ENCODE data around the gene THSD8. TPM values are rescaled to one million over a fixed set of nuclear protein-coding genes. Genes with fewer than 3 reads are reported as not detected.

Gene THSD8
- total and polyA plus RNA-seq, 2 of the 8 experiments (the other 6 are each of a cell fraction or from before 2014, with no cell fraction given), result 8.2 to 42.3 TPM

DNA sequence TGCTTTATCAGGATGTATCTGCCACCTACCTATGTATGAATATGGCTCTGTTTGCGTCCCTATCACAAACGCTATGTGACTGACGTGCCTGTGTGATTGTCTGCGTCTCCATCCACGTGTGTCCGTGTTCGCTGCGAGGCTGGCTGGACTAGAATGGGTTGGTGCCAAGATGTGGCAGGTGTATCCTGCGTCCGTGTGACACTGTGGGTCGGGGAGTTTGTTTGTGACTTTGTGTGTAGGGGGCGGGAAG lies 19.8 kb upstream of the THSD8 start:
- Histone ChIP-seq H3K18ac (ENCODE audit: extremely low read depth, low read length) (peak overlapping the region; percentile 86), H4K8ac (ENCODE audit: extremely low read depth, insufficient read depth, low read length) (peak overlapping the region; percentile 76; the same call in 1 of the 2 replicates), H3K9me3 (ENCODE audit: insufficient read depth in 2 of 2, low read depth in 1 of 2, low read length in 1 of 2) (no peaks in the 10 kb centered on the region), H4K91ac (replicated peaks; ENCODE audit: insufficient read length, low read length) (peak overlapping the region; percentile 37), H3K14ac (ENCODE audit: insufficient read length) (no peak overlapping the region), H3K4ac (replicated peaks; ENCODE audit: insufficient read length, low read depth, low read length) (no peak overlapping the region), H3K4me3 (ENCODE audit: extremely low read depth in 1 of 4, insufficient read depth in 2 of 4, low read depth in 3 of 4, low read length in 4 of 4) (peak overlapping the region; percentile 38 to 77 (median 54); a peak in 7 of 8 replicates), H2BK20ac (ENCODE audit: low read length) (peak overlapping the region; percentile 53; the same call in 1 of the 2 replicates), H3K36me3 (ENCODE audit: control insufficient read depth in 2 of 4, insufficient read depth in 4 of 4, low read length in 3 of 4) (no peaks in the 10 kb centered on the region), H2BK5ac (ENCODE audit: low read depth, low read length) (0 out of 2 replicates have a peak overlapping the region, but pooled peaks have one; percentile 20), H2BK15ac (ENCODE audit: low read length) (peak overlapping the region; percentile 95), H3K23ac (ENCODE audit: insufficient read length) (no peak overlapping the region), H3K79me1 (ENCODE audit: low read depth, low read length) (no peaks in the 10 kb centered on the region; the same call in 1 of the 2 replicates), H2BK120ac (replicated peaks; ENCODE audit: low read depth, low read length) (peak overlapping the region; percentile 4), H2AK5ac (ENCODE audit: low read depth, low read length) (peak overlapping the region; percentile 76; the same call in 1 of the 2 replicates), H2BK12ac (ENCODE audit: low read depth, low read length) (peak overlapping the region; percentile 56), H3K27me3 (replicated peaks in 1 of 4; ENCODE audit: control insufficient read depth in 3 of 4, extremely low read depth in 1 of 4, insufficient read depth in 3 of 4, low read length in 3 of 4) (no peaks in the 10 kb centered on the region), H4K5ac (ENCODE audit: insufficient read length, low read depth, low read length) (peak overlapping the region; percentile 27), H3K27ac (ENCODE audit: low read depth, low read length) (no peak overlapping the region), H4K20me1 (replicated peaks in 1 of 2; ENCODE audit: control insufficient read depth in 1 of 2, insufficient read depth in 2 of 2, low read length in 2 of 2) (peaks cover 0 to 1% of the 10 kb centered on the region in 2 experiments), H3K23me2 (ENCODE audit: low read depth, low read length) (peaks cover 27% of the 10 kb centered on the region; the same call in 1 of the 2 replicates), H3K4me1 (replicated peaks in 1 of 4; ENCODE audit: control insufficient read depth in 3 of 4, insufficient read depth in 4 of 4, low read length in 3 of 4) (peaks cover 13 to 30% (median 19%) of the 10 kb centered on the region in 4 experiments), H3K4me2 (ENCODE audit: insufficient read depth in 1 of 2, low read depth in 2 of 2, low read length in 2 of 2) (peak overlapping the region; percentile 51 to 98), H2AFZ (ENCODE audit: low read length) (no peak overlapping the region), H3K79me2 (ENCODE audit: control insufficient read depth in 1 of 2, insufficient read depth in 2 of 2, low read length in 2 of 2) (no peaks in the 10 kb centered on the region), H3K56ac (replicated peaks; ENCODE audit: insufficient read length, low read depth, low read length) (no peak overlapping the region), H3K9ac (replicated peaks in 1 of 4; ENCODE audit: extremely low read depth in 1 of 4, low read depth in 3 of 4, low read length in 3 of 4) (no peak overlapping the region)
- CTCF ChIA-PET (ENCODE audit: partially characterized antibody), result interaction anchor here (1.2 to 9.3 kb wide), 2 partner anchors 14 to 53 kb away, joined by 4 to 277 read pairs; partner anchors contain the start of gene JUNB
- 65% methylated on average over 12 of the region's 12 CpGs; no CpG with 5 or more reads in 1 of the 2 experiments for WGBS, 2 experiments (ENCODE audit: extremely low coverage in 1 of 2, insufficient coverage in 1 of 2, insufficient read length in 1 of 2, insufficient replicate concordance in 2 of 2, low coverage in 1 of 2, low lambda C conversion rate in 2 of 2, missing lambda C conversion rate in 1 of 2)
- no peak for FAIRE-seq
- POLR2A ChIA-PET (ENCODE audit: partially characterized antibody), result interaction anchor here (1.0 to 16.6 kb wide), 4 partner anchors 15 to 101 kb away, joined by 3 to 317 read pairs (median 4); partner anchors contain the start of genes DHPS, JUNB, PRDX2 and RTBDN
- no peak for DNase-seq (ENCODE audit: low read depth in 1 of 2, low spot score in 2 of 2)
- TF ChIP-seq POLR2AphosphoS5 (IDR thresholded peaks at IDR 0.05; ENCODE audit: low read depth, low read length), result no peak
- TF ChIP-seq MAFK (IDR thresholded peaks at IDR 0.05; ENCODE audit: low read depth, low read length), result no peak
- TF ChIP-seq, protein P1, sequence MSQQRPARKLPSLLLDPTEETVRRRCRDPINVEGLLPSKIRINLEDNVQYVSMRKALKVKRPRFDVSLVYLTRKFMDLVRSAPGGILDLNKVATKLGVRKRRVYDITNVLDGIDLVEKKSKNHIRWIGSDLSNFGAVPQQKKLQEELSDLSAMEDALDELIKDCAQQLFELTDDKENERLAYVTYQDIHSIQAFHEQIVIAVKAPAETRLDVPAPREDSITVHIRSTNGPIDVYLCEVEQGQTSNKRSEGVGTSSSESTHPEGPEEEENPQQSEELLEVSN (IDR thresholded peaks at IDR 0.05), result no peak
- TF ChIP-seq CHD1 (IDR thresholded peaks at IDR 0.05; ENCODE audit: low read depth, low read length), result no peak
- TF ChIP-seq SUZ12 (IDR thresholded peaks at IDR 0.05; ENCODE audit: low read length), result no peak
- TF ChIP-seq KDM1A (IDR thresholded peaks at IDR 0.05; ENCODE audit: borderline replicate concordance, low read length), result no peak
- no peak for TF ChIP-seq YY1 (IDR thresholded peaks at IDR 0.05; ENCODE audit: low read depth, low read length)
- no peak for TF ChIP-seq HDAC2 (IDR thresholded peaks at IDR 0.05; ENCODE audit: borderline replicate concordance in 1 of 2, low read depth in 2 of 2, low read length in 2 of 2)
- TF ChIP-seq GABPA (IDR thresholded peaks at IDR 0.05; ENCODE audit: borderline replicate concordance, insufficient read depth, low read length), result no peak
- TF ChIP-seq ATF2 (IDR thresholded peaks at IDR 0.05; ENCODE audit: low read length), result no peak
- TF ChIP-seq RBBP5 (IDR thresholded peaks at IDR 0.05; ENCODE audit: borderline replicate concordance, low read depth, low read length), result no peak

Data from H1 (cell line).